GM18499 (cell line): ENCODE data around the gene SPX.

ENCODE experiments used
- ATAC-seq: cut with Tn5 transposase; IDR thresholded peaks from one replicate; pipeline ENCODE4 v1.9.1; 2021; ENCODE audit warnings: moderate number of reproducible peaks; ENCODE audit not compliant: insufficient read depth, unreplicated experiment

Gene SPX

GRCh38 chr12:21526053-21526452 is at the start of gene SPX:
TSS of gene SPX (plus strand) at chr12:21526296. CDS start at chr12:21526473, 177 bp downstream.
- ATAC-seq = no peak

- ATAC-seq = no peak
Measured at GRCh38 chr12:21476949-21477348, 49.1 kb upstream of the SPX start.

GRCh38 chr12:21478756-21479455 is 47.2 kb upstream of the SPX start:
- no peak for ATAC-seq

GRCh38 chr12:21483531-21483930 is 42.6 kb upstream of the SPX start:
- no peak for ATAC-seq

- no peak for ATAC-seq
Measured at GRCh38 chr12:21485998-21486397, 40.1 kb upstream of the SPX start.

GRCh38 chr12:21499765-21500164 is 26.3 kb upstream of the SPX start:
- ATAC-seq = no peak

- peak; percentile 0 for ATAC-seq
Measured at GRCh38 chr12:21500786-21501257, 25.3 kb upstream of the SPX start.

GRCh38 chr12:21501258-21502163 is 24.6 kb upstream of the SPX start, which contains the start of the genes GOLT1B and RECQL:
TSS of gene GOLT1B (plus strand) at chr12:21501789. CDS start at chr12:21501924, 135 bp downstream.
TSS of gene RECQL (minus strand) at chr12:21501635. CDS start at chr12:21499570, 2,065 bp downstream.
- peak; percentile 99 for ATAC-seq

- no peak for ATAC-seq
Measured at GRCh38 chr12:21502164-21502496, 24.0 kb upstream of the SPX start.

GRCh38 chr12:21502872-21503271 is 23.2 kb upstream of the SPX start:
- no peak for ATAC-seq

- ATAC-seq = no peak
Measured at GRCh38 chr12:21505888-21506287, 20.2 kb upstream of the SPX start.

GRCh38 chr12:21507849-21508248 is 18.2 kb upstream of the SPX start:
- ATAC-seq = no peak

- peak; percentile 91 for ATAC-seq
Measured at GRCh38 chr12:21509768-21510167, 16.3 kb upstream of the SPX start.

- ATAC-seq = no peak
Measured at GRCh38 chr12:21516281-21516680, 9.8 kb upstream of the SPX start.

GRCh38 chr12:21518451-21518850 is 7.6 kb upstream of the SPX start:
- ATAC-seq = no peak

- no peak for ATAC-seq
Measured at GRCh38 chr12:21521541-21521940, 4.6 kb upstream of the SPX start.

GRCh38 chr12:21523148-21523547 is 2.9 kb upstream of the SPX start:
- no peak for ATAC-seq

GRCh38 chr12:21526721-21527345 is 737 bp downstream of the SPX start:
- ATAC-seq = no peak

GRCh38 chr12:21527451-21528180 is 1.5 kb downstream of the SPX start:
- ATAC-seq = peak; percentile 91

- ATAC-seq = no peak
Measured at GRCh38 chr12:21528953-21529352, 2.9 kb downstream of the SPX start.
